Uterus (tissue), 2 donors: ENCODE results near the gene FKBP9.

Experiments used
- POLR2A ChIP-seq, 2 donors: fragments of 450-650 bp; IDR thresholded peaks; one replicate each; pipeline ENCODE4 v1.6.1; 2016; ENCODE audit warnings: antibody characterized with exemption in 2 of 2, mild to moderate bottlenecking in 1 of 2, moderate library complexity in 1 of 2
- TF ChIP-seq, protein P1 (sequence below), 4 experiments: fragments of 200-600 bp in 2 of 4; fragments of 450-650 bp in 2 of 4; sonication (generic) in 2 of 4; IDR thresholded peaks; one replicate each; pipeline ENCODE4 v1.5.1; 2016 to 2019; ENCODE audit warnings: antibody characterized with exemption in 4 of 4, mild to moderate bottlenecking in 2 of 4, moderate library complexity in 1 of 4

DNA sequence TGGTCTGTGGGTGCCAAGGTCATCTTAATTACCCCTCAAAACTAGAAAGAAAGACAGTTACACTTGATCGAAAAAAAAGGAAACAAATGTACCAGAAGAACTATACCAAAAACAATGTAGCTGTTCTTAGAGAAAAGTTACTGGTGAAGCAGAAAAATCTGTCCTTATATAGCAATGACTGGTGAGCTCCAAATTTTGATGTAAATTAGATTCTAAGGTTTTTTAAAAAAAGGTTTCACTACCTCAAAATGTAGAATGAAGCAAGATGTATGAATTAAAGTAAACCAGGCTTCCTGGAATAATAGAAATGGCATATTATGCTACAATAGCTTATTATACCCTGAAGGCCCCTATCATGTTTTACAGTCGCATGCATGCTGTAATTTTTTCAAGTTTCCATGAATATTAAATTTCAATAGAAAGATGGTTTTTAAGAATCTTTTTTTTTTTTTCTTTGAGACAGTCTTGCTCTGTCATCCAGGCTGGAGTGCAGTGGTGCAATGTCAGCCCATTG, 28.4 kb upstream of the FKBP9 start:
- TF ChIP-seq, protein P1, sequence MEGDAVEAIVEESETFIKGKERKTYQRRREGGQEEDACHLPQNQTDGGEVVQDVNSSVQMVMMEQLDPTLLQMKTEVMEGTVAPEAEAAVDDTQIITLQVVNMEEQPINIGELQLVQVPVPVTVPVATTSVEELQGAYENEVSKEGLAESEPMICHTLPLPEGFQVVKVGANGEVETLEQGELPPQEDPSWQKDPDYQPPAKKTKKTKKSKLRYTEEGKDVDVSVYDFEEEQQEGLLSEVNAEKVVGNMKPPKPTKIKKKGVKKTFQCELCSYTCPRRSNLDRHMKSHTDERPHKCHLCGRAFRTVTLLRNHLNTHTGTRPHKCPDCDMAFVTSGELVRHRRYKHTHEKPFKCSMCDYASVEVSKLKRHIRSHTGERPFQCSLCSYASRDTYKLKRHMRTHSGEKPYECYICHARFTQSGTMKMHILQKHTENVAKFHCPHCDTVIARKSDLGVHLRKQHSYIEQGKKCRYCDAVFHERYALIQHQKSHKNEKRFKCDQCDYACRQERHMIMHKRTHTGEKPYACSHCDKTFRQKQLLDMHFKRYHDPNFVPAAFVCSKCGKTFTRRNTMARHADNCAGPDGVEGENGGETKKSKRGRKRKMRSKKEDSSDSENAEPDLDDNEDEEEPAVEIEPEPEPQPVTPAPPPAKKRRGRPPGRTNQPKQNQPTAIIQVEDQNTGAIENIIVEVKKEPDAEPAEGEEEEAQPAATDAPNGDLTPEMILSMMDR (IDR thresholded peaks at IDR 0.05) = no peak
- no peak for TF ChIP-seq POLR2A (IDR thresholded peaks at IDR 0.05)
